Breast epithelium (tissue), 3 donors: ENCODE data around the gene RASD2.

Experiments used
- POLR2AphosphoS5 ChIP-seq, 3 donors: sonication (generic); formaldehyde crosslinking; IDR thresholded peaks; one replicate each; pipeline ENCODE4 v1.6.1; 2017; ENCODE audit warnings: antibody characterized with exemption in 3 of 3
- TF ChIP-seq, protein P1 (sequence below), 3 donors: fragments of 450-650 bp; IDR thresholded peaks; one replicate each; pipeline ENCODE4 v1.5.1; 2016 to 2017; ENCODE audit warnings: antibody characterized with exemption in 3 of 3, mild to moderate bottlenecking in 3 of 3, moderate library complexity in 3 of 3

- TF ChIP-seq, protein P1, sequence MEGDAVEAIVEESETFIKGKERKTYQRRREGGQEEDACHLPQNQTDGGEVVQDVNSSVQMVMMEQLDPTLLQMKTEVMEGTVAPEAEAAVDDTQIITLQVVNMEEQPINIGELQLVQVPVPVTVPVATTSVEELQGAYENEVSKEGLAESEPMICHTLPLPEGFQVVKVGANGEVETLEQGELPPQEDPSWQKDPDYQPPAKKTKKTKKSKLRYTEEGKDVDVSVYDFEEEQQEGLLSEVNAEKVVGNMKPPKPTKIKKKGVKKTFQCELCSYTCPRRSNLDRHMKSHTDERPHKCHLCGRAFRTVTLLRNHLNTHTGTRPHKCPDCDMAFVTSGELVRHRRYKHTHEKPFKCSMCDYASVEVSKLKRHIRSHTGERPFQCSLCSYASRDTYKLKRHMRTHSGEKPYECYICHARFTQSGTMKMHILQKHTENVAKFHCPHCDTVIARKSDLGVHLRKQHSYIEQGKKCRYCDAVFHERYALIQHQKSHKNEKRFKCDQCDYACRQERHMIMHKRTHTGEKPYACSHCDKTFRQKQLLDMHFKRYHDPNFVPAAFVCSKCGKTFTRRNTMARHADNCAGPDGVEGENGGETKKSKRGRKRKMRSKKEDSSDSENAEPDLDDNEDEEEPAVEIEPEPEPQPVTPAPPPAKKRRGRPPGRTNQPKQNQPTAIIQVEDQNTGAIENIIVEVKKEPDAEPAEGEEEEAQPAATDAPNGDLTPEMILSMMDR (IDR thresholded peaks at IDR 0.05), result no peak
- TF ChIP-seq POLR2AphosphoS5 (IDR thresholded peaks at IDR 0.05), result no peak
Measured at GRCh38 chr22:35554297-35554845, 13.7 kb downstream of the RASD2 start.
